Measurements from ENCODE around the gene NIN. TPM values are rescaled to one million over a fixed set of nuclear protein-coding genes. Genes with fewer than 3 reads are reported as not detected.

The NIN gene
- total and polyA plus RNA-seq, 7 experiments from 2014 or later, result 51.1 to 149 (median 106) TPM

DNA sequence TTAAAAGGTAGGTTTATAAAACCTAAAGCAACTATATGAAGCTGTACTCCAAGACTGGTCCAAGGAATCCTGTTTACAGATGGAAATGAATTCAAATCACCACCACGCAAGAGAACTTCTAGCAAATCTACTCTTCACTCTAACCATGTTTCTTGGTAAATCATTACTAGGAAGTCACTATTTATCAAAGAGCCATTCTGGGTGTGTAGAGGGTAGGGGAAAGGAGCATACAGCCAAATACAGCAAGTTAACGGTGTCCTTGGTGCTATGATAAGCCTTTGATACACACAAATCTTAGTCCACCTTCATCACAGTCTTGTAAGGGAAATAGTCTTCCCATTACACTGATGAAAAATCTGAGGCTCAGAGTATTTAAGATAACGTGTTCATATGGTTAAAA, 16.8 kb downstream of the NIN start:
- H3K9me3 Mint-ChIP-seq, result peaks cover 0 to 11% (median 0%) of the 10 kb centered on the region in 11 donors
- intact Hi-C loops (cut with micrococcal nuclease), result loop anchor here in 1 of 2 donors (10.0 kb wide), 1 partner anchor 51 kb away; no protein-coding TSS in a partner anchor
- no peaks in the 10 kb centered on the region for H3K27me3 Mint-ChIP-seq
- no peak for DNase-seq
- ATAC-seq, result no peak
- CTCF ChIA-PET, result interaction anchor here (1.3 kb wide), 1 partner anchor 17 kb away, joined by 3 read pairs; the partner anchor contains the start of gene NIN
- H3K27ac ChIP-seq (ENCODE audit: low read depth, low read length), result peak overlapping the region; percentile 10
- no peaks in the 10 kb centered on the region for H3K36me3 ChIP-seq (ENCODE audit: control insufficient read depth in 2 of 3, insufficient read depth in 3 of 3, low read length in 3 of 3)
- peak overlapping the region; percentile 7 to 91 (median 61) for H3K4me3 Mint-ChIP-seq
- H3K4me3 ChIP-seq (ENCODE audit: low read length), result no peak overlapping the region
- H3K4me1 Mint-ChIP-seq, result peaks cover 42 to 79% (median 66%) of the 10 kb centered on the region in 7 donors
- H3K36me3 Mint-ChIP-seq, result peaks cover 0 to 43% (median 28%) of the 10 kb centered on the region in 5 donors
- no peaks in the 10 kb centered on the region for H3K9me3 ChIP-seq (ENCODE audit: control insufficient read depth in 2 of 3, low read length in 3 of 3)
- peaks cover 21 to 44% of the 10 kb centered on the region in 2 donors for H3K4me1 ChIP-seq (ENCODE audit: control insufficient read depth in 2 of 2, insufficient read depth in 2 of 2, low read length in 2 of 2)
- H3K27ac Mint-ChIP-seq, result peak overlapping the region; percentile 64 to 93 (median 83)
- no peaks in the 10 kb centered on the region for H3K27me3 ChIP-seq (ENCODE audit: control insufficient read depth in 2 of 2, insufficient read depth in 2 of 2, low read length in 2 of 2)
- POLR2A ChIA-PET, result interaction anchor here (1.0 to 5.0 kb wide), 6 partner anchors 11 to 28 kb away, joined by 4 to 24 read pairs (median 8); no protein-coding TSS in a partner anchor

- Mint-ChIP-seq H3K9me3 (peaks cover 0 to 11% (median 0%) of the 10 kb centered on the region in 11 donors), H3K4me1 (peaks cover 42 to 81% (median 64%) of the 10 kb centered on the region in 7 donors), H3K36me3 (peaks cover 0 to 40% (median 26%) of the 10 kb centered on the region in 5 donors), H3K27me3 (no peaks in the 10 kb centered on the region), H3K27ac (peak overlapping the region; percentile 85 to 95 (median 93)), H3K4me3 (peak overlapping the region; percentile 71 to 91 (median 86))
- Histone ChIP-seq H3K4me3 (ENCODE audit: low read length) (peak overlapping the region; percentile 38), H3K27me3 (ENCODE audit: control insufficient read depth in 2 of 2, insufficient read depth in 2 of 2, low read length in 2 of 2) (no peaks in the 10 kb centered on the region), H3K27ac (ENCODE audit: low read depth, low read length) (peak overlapping the region; percentile 54), H3K4me1 (ENCODE audit: control insufficient read depth in 2 of 2, insufficient read depth in 2 of 2, low read length in 2 of 2) (peaks cover 19 to 37% of the 10 kb centered on the region in 2 donors), H3K9me3 (ENCODE audit: control insufficient read depth in 2 of 3, low read length in 3 of 3) (no peaks in the 10 kb centered on the region), H3K36me3 (ENCODE audit: control insufficient read depth in 2 of 3, insufficient read depth in 3 of 3, low read length in 3 of 3) (peaks cover 0 to 1% (median 0%) of the 10 kb centered on the region in 3 experiments)
- intact Hi-C loops (cut with micrococcal nuclease), result loop anchor here (1.0 to 10.0 kb wide), 6 partner anchors 8 to 51 kb away; no protein-coding TSS in a partner anchor
- POLR2A ChIA-PET, result interaction anchor here (1.2 to 5.0 kb wide), 7 partner anchors 8 to 47 kb away, joined by 4 to 24 read pairs (median 6); no protein-coding TSS in a partner anchor
- CTCF ChIA-PET, result interaction anchor here (1.3 to 2.2 kb wide), 2 partner anchors 13 to 18 kb away, joined by 3 to 5 read pairs; partner anchors contain the start of gene NIN
- ATAC-seq (peak; percentile 92), DNase-seq (peak in 7 of 9 donors; percentile 61 to 80 (median 75))
Measured at GRCh38 chr14:50813544-50813863, 17.5 kb downstream of the NIN start.

- Histone ChIP-seq H3K4me1 (ENCODE audit: control insufficient read depth in 2 of 2, insufficient read depth in 2 of 2, low read length in 2 of 2) (peaks cover 19 to 33% of the 10 kb centered on the region in 2 donors), H3K9me3 (ENCODE audit: control insufficient read depth in 2 of 3, low read length in 3 of 3) (no peaks in the 10 kb centered on the region), H3K36me3 (ENCODE audit: control insufficient read depth in 2 of 3, insufficient read depth in 3 of 3, low read length in 3 of 3) (peaks cover 0 to 6% (median 0%) of the 10 kb centered on the region in 3 experiments), H3K4me3 (ENCODE audit: low read length) (peak overlapping the region; percentile 38), H3K27me3 (ENCODE audit: control insufficient read depth in 2 of 2, insufficient read depth in 2 of 2, low read length in 2 of 2) (no peaks in the 10 kb centered on the region), H3K27ac (ENCODE audit: low read depth, low read length) (peak overlapping the region; percentile 54)
- ATAC-seq, result peak; percentile 25
- ChIA-PET POLR2A (interaction anchor here (0.6 to 5.0 kb wide), 11 partner anchors 8 to 1039 kb away, joined by 3 to 24 read pairs (median 8); partner anchors contain the start of gene NIN), CTCF (interaction anchor here (0.6 to 2.2 kb wide), 4 partner anchors 14 to 47 kb away, joined by 4 to 5 read pairs (median 5); no protein-coding TSS in a partner anchor)
- Mint-ChIP-seq H3K27ac (peak overlapping the region; percentile 85 to 95 (median 93)), H3K27me3 (no peaks in the 10 kb centered on the region), H3K4me3 (peak overlapping the region; percentile 71 to 91 (median 86)), H3K9me3 (peaks cover 0 to 11% (median 0%) of the 10 kb centered on the region in 11 donors), H3K4me1 (peaks cover 39 to 82% (median 64%) of the 10 kb centered on the region in 7 donors), H3K36me3 (peaks cover 0 to 37% (median 23%) of the 10 kb centered on the region in 5 donors)
- DNase-seq, result peak in 1 of 9 donors; percentile 37
- intact Hi-C loops (cut with micrococcal nuclease), result loop anchor here (1.0 to 10.0 kb wide), 6 partner anchors 8 to 52 kb away; no protein-coding TSS in a partner anchor
Measured at GRCh38 chr14:50812856-50813543, 18.0 kb downstream of the NIN start.

- intact Hi-C loops (cut with micrococcal nuclease), result loop anchor here in 1 of 2 donors (10.0 kb wide), 1 partner anchor 53 kb away; no protein-coding TSS in a partner anchor
- Histone ChIP-seq H3K27ac (ENCODE audit: low read depth, low read length) (peak overlapping the region; percentile 54), H3K36me3 (ENCODE audit: control insufficient read depth in 2 of 3, insufficient read depth in 3 of 3, low read length in 3 of 3) (peaks cover 0 to 7% (median 0%) of the 10 kb centered on the region in 3 experiments), H3K27me3 (ENCODE audit: control insufficient read depth in 2 of 2, insufficient read depth in 2 of 2, low read length in 2 of 2) (no peaks in the 10 kb centered on the region), H3K4me3 (ENCODE audit: low read length) (no peak overlapping the region), H3K9me3 (ENCODE audit: control insufficient read depth in 2 of 3, low read length in 3 of 3) (no peaks in the 10 kb centered on the region), H3K4me1 (ENCODE audit: control insufficient read depth in 2 of 2, insufficient read depth in 2 of 2, low read length in 2 of 2) (peaks cover 19 to 33% of the 10 kb centered on the region in 2 donors)
- Mint-ChIP-seq H3K27ac (peak overlapping the region; percentile 65 to 95 (median 93)), H3K4me3 (peak overlapping the region in 9 of 10 donors; percentile 25 to 91 (median 85)), H3K27me3 (no peaks in the 10 kb centered on the region), H3K4me1 (peaks cover 39 to 90% (median 70%) of the 10 kb centered on the region in 7 donors), H3K9me3 (peaks cover 0 to 11% (median 0%) of the 10 kb centered on the region in 11 donors), H3K36me3 (peaks cover 0 to 37% (median 23%) of the 10 kb centered on the region in 5 donors)
- ATAC-seq, result no peak
- ChIA-PET POLR2A (interaction anchor here (0.9 to 5.0 kb wide), 8 partner anchors 12 to 48 kb away, joined by 4 to 24 read pairs (median 8); partner anchors contain the start of gene NIN), CTCF (interaction anchor here (0.6 to 2.2 kb wide), 4 partner anchors 14 to 871 kb away, joined by 3 to 5 read pairs (median 4); no protein-coding TSS in a partner anchor)
- no peak for DNase-seq
Measured at GRCh38 chr14:50812180-50812579, 18.8 kb downstream of the NIN start.

DNA sequence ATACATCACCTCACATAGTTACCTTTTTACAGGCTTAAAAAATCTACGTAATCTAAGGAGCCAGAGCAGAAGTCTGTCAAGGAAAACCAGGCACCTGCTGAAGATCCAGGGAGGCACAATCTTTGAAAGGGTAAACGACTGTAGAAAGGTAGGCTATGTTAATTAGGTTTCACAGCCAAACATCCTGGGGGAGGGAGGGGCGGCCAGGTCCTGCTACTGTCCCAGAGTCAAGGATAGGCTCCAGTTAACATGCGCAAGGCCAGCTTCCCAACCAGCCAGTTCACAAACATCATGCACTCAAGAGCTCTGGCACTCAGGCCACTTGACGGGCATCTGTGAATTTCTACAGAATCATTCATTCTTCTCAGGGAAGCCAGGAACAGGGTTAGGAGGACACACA, 22.9 kb downstream of the NIN start:
- Mint-ChIP-seq H3K4me3 (no peak overlapping the region), H3K27me3 (no peaks in the 10 kb centered on the region), H3K9me3 (no peaks in the 10 kb centered on the region), H3K4me1 (peaks cover 12 to 85% (median 69%) of the 10 kb centered on the region in 7 donors), H3K27ac (peak overlapping the region in 1 of 9 donors; percentile 34), H3K36me3 (peaks cover 11 to 36% (median 26%) of the 10 kb centered on the region in 5 donors)
- Histone ChIP-seq H3K4me3 (ENCODE audit: low read length) (no peak overlapping the region), H3K9me3 (ENCODE audit: control insufficient read depth in 2 of 3, low read length in 3 of 3) (no peaks in the 10 kb centered on the region), H3K36me3 (ENCODE audit: control insufficient read depth in 2 of 3, insufficient read depth in 3 of 3, low read length in 3 of 3) (peaks cover 5 to 17% (median 7%) of the 10 kb centered on the region in 3 experiments), H3K27me3 (ENCODE audit: control insufficient read depth in 2 of 2, insufficient read depth in 2 of 2, low read length in 2 of 2) (no peaks in the 10 kb centered on the region), H3K27ac (ENCODE audit: low read depth, low read length) (no peak overlapping the region), H3K4me1 (ENCODE audit: control insufficient read depth in 2 of 2, insufficient read depth in 2 of 2, low read length in 2 of 2) (peaks cover 11 to 19% of the 10 kb centered on the region in 2 donors)
- ChIA-PET POLR2A (interaction anchor here (0.7 to 2.1 kb wide), 4 partner anchors 10 to 23 kb away, joined by 3 to 6 read pairs (median 4); partner anchors contain the start of gene NIN), CTCF (interaction anchor here (1.8 kb wide), 1 partner anchor 52 kb away, joined by 4 read pairs; no protein-coding TSS in a partner anchor)
- DNase-seq (no peak), ATAC-seq (no peak)
- intact Hi-C loops (cut with micrococcal nuclease), result no loop called here
